GM10847 (cell line): ENCODE measurements around the gene ARHGDIA.

Experiments
- POLR2A ChIP-seq: IDR thresholded peaks from 2 replicates; pipeline ENCODE4 v1.6.1; 2011; ENCODE audit not compliant: insufficient read length; ENCODE audit errors: extremely low read depth

The ARHGDIA gene

DNA sequence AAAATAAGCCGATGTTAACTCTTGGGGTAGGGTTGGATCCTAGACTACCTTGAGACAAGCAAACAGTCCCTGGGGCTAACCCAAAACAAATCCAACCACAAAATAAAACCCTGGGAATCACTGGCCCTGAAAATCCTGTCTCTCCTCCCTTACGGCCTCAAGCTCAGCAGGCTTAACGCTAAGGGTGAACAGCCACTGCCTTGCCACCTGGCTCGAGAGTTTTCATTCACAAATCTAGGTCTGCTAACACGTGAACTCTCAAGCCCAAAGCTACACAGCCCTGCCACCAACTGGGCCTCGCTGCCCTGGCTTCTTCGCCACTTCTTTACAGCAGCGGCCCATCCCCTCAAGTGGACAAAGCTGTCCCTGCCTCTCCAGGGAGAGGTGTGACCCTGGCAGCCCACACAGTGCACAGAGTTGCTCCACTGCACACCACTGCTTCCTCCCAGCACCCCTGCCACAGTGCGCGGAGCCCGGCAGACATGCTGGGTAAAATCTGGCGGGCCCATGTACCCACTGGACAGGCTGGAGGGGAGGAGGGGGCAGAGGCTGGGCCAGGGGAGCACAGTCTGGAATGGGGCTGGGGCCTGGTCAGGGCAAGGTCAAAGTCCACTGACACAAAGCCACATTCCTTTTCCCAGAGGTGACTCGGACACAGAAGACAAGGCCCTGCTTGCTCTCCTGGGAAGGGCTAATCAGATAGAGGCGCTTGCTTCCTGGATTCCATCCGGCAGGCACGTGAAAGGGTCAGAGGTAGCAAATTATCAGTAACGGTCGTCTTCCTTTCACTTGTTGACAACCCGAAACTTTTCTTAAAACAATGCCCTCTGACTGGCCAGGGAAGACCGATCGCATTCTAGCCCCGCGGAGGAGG is 39.1 kb upstream of the ARHGDIA start:
- no peak for TF ChIP-seq POLR2A

DNA sequence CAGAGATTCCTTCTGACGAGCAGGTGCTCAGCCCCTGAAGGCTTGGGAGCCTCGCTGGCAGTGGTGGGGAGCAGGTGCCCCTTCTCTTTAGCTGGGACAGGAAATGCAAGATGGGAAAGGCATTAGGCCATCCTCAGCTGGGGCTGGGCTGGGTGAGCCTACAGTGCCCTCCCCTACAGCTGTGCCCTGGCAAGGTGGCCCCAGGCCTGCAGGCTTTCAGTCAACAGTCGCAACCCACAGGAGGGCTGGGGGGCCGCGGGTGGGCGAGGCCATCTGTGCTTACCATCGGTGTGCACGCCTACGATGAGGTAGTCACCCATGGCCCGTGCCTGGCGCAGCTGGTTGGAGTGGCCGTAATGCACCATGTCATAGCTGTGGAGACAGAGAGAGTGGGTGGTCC is 38.1 kb upstream of the ARHGDIA start:
- TF ChIP-seq POLR2A: no peak

DNA sequence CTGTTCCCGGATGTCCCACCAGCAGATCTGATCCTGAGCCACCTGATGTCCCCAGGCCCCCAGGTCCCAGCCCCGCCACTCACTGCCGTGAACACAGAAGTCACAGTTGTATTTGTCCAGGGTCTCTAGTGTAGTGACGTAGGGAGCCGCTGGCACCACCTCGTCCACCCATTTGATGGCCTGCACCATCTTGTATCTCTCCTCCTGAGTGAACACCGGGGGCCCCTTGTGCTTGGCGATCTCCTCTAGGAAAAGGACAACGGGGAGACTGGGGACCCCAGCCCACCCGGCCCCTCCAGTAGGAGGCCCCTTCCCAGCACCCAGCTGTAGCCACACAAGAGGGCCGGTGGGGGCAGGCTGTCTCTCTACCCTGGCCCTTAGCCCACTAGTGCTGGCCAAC is 37.7 kb upstream of the ARHGDIA start:
- no peak for TF ChIP-seq POLR2A

DNA sequence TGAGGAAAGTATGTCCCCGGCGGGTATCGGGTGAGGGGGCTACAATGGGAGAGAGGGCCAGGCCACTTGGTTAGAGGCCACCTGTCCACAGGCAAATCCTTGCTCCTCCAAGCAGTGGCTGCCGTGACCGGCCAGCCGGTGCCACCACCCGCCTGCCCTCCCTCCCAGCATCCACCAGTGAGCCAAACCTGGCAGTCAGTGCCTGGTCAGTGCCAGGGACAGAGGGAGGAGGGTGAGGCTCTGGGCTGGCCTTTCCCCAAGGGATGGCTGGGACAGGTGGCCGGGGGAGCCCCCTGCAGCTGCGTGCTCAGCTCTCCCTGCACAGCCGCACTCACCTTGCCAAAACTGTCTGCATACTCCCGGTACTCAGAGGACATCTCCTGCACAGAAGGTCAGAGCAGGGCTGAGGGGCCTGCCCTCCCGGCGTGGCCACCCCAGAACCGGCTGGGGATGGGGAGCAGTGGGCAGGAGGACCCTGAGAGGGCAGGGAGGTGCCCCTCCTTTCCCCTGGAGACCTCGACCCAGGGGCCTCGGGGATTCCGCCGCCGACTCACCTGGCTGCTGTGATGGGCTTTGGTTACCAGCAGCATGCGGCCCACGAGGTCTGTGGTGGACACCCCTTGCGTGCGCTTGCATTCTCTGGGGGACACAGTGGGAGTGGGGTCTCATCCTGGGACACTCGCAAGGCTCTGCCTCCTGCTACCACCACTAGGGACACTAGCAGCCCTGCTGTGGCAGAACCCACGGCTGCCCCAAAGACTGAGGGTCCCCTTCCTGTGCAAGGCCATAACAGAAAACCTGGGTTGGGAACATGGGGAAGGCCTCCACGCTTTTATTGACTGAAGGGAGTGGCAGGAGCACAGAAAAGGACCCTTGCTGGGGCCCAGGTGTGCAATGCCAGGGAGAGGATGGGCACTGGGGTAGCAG is 36.3 kb upstream of the ARHGDIA start:
- no peak for TF ChIP-seq POLR2A

DNA sequence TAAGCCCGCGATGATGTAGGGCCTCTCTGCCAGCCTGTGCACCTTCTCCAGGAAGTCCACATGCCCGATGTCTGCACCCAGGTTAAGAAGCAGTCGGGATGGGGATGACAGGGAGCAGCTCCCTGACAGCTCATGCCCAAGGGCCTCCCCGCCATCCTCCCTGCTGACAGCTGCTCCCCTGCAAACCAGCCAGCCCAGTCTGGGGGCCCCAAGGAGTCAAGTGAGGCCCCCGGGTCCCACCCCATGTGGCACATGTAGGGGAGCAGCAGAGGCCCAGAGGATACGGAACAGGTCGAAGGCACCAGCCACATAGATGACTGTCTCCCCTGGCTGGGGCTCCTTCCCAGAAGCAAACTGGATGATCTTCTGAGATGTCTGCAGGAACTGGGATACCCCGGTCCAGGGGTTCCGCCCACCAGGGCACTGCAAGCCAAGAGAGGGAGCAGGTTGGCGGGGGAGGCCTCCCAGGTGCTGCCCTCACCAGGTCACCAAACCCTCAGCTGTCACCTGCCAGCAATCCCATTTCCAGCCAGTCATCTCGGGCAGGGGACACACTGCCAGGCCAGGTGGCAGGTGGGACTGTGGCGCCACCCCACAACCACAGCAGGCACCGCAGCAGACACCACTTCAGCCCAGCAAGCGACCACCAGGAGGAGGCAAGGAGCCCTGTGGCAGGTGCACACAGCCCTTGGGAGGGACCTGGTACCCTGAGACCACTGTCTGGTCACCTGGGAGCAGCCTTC is 35.5 kb upstream of the ARHGDIA start:
- TF ChIP-seq POLR2A: no peak

DNA sequence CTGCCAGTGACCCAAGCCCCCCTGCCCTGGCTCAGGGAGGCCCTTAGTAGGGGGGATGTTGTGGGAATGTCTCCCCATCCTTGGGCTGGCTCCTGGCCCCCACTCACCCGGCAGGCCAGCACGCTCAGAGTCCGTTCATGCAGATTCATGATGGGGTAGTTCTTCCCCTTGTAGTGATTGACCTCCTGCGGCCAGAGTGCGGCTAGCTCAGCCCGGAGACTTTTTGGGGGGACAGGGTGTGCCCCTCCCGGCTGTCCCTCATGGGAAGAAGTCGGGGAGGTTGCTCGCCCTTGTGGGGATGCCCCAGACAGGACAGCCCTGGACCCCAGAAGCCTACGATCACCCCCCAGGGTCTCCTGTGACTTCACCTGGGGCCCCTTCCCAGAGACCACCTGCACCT is 34.9 kb upstream of the ARHGDIA start:
- TF ChIP-seq POLR2A: no peak

DNA sequence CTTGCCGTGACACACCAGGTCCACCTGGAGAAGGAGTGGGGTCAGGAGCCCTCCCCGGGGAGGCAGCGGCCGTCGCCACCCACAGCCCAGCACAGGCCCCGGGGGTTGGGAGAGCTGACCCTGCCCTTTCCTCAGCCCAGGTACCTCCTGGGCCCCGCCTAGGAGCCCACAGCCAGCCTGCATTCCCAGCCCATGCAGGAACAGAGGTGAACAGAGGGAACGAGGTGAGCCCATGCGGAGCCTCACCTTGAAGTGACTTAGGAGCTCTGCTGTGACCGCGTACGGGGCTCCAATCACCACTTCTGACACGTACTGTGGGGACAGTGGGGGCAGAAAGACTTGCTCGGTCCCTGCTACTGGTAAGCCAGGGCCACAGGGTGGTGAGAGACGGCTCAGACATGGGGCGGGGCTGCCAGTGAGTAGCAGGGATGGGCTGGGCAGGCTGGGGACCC is 34.3 kb upstream of the ARHGDIA start:
- TF ChIP-seq POLR2A: no peak

DNA sequence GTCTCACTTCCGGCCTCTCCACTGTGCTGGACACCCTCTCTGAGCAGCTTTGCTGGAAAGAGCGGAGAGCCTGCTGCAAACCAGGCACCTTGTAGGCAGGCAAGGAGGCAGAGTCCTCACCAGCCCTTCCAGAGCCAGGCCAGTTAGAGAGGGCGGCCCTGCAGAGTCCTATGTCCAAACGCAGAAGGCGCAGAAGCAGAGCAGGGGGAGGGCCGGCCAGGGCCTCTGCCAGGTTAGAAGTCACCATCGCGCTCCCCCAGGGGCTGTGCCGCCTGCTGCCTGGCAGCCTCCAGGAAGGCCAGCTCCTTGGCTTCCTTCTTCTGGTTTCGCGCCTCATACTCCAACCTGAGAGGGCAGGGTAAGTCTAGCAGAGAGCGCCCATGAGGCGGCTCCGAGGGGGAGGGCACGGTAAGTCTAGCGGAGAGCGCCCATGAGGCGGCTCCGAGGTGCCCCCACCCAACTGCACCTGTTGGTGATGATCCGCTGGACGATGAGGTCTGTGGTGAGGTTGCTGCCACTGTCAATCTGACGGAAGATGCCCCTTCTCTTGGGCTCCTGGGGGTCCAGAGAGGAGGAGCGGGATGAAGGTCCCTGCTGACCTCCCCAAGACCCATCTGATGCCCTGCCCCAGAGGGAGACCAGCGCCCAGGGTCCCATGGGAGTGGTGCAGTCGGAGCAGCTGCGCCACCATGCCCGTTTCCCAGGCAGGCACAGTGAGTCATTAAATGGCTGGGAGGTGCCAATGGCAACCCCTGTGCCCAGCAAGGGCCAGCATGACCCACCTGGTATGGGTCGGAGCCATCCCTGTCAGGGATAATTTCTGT is 33.7 kb upstream of the ARHGDIA start:
- TF ChIP-seq POLR2A: no peak

DNA sequence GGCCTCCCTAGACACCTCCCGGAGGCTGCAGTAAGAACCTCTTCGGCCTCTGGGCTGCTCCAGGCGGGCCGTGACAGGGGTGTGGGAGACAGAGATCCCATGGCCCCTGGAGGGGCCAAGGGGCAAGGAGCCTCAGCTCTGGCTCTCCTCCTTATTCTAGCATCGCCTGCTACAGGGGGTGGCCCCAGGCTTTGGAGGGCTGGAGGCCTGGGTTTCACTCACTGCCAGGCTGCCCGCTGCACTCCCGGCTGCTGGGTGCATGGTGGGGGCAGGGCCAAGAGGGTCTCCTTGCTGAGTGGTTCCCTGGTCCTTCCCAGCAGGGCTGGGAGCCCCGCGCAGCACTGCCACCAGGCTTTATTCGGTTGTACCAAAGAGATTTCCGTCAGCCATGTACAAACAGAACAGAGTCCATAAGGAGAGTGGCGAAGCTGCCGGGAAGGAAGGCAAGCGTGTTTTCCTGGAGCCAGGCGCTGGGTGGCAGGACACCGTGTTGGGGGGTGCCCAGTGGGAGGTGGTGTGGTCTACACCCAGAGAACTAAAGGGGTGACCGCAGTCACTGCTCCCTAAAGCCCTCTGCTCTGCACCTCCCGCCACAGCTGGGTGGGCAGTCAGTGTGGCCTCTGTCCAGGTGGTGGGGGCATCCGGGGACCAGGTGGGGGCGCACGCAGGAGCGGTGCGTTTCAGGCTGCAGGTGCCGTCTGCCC is 32.9 kb upstream of the ARHGDIA start:
- no peak for TF ChIP-seq POLR2A

DNA sequence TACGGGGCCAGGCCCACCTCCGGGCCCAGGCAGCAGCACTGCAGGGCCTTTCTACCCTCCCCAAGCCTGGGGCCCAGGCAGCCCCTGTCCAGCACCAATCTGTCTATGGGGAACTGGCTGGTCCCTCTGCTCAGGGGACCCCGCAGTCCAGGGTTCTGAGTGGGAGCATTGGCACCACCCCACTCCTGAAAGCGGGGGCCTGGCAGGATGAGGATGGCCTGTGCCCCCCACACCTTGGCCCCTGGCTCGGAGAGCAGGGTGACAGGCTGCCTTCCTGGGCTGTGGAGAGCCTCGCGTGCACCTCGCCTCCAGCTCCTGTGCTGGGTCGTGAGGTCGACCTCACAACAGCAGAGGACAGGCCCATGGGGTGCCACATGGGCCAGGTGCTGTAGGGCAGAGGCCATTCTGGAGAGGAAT is 32.3 kb upstream of the ARHGDIA start:
- TF ChIP-seq POLR2A: no peak

DNA sequence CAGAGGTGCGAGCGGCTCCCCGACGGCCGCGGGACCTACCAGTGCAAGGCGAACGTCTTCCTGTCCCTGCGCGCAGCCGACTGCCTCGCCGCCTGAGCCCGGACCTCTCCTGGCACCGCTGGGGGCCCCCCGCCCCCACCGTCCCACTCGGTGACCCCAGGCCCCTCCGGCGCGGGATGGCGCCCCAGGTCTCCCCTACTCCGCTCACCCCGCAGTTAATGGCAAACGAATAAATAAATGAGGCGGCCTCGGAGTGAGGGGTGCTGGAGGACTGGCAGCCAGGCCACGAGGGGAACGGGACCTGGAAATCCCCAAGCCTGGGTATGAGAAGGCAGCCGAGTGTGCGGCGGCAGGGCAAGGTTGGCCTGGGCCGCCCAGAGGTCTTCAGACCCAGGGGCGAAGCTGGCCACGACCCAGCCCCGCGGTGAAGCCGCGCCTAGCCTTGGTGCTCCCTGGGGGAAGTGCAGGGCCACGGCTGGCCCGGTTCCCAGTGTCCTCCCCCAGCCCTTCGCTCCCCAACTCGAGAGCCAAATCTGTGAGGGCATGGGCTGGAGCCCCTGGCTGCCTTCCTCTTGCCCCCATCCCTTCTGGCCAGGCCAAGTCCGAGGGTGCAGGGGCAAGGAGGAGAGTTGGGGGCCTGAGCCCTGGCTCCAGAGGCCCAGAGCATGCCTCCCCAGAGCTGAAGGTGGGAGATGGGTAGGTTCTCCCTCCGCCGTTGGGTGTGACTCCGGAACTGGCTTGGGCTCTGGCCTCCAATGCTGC is 31.7 kb upstream of the ARHGDIA start:
- no peak for TF ChIP-seq POLR2A

DNA sequence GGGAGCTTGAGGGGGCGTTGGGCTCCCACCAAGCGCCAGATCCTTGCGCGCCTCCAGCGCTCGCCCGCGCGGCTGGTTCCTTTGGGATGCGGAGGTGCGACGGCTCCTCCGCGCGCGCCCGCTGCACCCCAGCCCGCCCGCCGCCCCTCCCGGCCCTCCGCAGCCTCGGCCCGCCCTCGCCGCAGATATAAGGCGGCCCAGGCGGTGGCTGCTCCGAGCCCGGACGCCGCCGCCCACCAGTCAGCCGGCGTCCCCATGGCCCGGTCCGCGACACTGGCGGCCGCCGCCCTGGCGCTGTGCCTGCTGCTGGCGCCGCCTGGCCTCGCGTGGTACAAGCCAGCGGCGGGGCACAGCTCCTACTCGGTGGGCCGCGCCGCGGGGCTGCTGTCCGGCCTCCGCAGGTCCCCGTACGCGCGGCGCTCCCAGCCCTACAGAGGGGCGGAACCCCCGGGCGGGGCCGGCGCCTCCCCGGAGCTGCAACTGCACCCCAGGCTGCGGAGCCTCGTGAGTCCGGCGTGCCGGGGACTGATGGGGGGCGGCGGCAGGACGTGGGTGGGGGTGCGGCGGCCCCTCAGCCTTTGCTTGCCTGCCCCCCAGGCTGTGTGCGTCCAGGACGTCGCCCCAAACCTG is 31.0 kb upstream of the ARHGDIA start, which contains the start of gene NPB:
TSS of gene NPB (plus strand) at position 216 of the 630 bp plus-strand sequence. CDS start at position 256, 40 bp downstream.
- no peak for TF ChIP-seq POLR2A

DNA sequence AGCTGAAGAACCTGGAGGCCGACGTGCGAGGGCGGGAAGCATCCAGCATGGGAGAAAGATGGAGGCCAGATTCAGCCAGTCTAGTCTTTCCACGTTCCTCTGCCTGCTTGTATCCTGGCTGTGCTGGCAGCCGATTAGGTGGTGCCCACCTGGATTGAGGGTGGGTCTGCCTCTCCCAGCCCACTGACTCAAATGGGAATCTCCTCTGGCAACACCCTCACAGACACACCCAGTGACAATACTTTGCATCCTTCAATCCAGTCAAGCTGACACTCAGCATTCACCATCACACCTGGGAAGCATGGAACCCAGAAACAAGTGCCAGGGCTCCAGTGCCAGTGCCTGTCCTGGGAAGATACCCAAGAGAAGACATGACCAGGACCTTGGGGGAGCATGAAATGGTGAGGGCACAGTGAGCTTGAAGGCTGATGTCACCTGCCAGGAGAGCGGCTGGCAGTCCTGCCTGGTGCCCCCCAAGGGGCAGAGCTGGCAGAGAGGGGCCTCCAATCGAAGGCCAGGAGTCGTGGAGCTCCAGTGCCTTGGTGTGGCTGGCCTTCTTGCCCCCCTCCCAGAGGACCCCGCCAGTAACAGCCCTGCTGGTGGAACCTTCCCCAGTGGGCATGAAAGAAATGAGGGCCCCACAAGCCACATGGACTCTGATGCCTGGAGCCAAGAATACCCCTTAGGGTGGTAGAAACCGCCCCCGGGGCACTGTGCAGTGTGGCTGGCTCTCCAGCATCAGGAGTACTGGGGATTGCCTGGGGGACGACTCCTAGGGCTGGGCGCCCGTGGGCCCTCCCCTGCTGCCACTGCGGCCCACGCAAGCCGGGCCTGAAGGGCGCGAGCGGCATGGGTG is 30.3 kb upstream of the ARHGDIA start:
- TF ChIP-seq POLR2A: no peak
